HepG2 (cell line): ENCODE data around the gene CCT5. TPM values are rescaled to one million over a fixed set of nuclear protein-coding genes. Genes with fewer than 3 reads are reported as not detected.

Experiments used
- ATF7-NPFF ChIP-seq: sonication (generic); formaldehyde crosslinking; IDR thresholded peaks from 2 replicates; pipeline ENCODE4 v1.8.1; 2023; ENCODE audit warnings: mild to moderate bottlenecking, low read depth, missing genetic modification reagents, moderate library complexity
- BRF2 ChIP-seq: sonication (generic); formaldehyde crosslinking; IDR thresholded peaks from 2 replicates; pipeline ENCODE4 v1.8.1; 2022; ENCODE audit warnings: mild to moderate bottlenecking, missing genetic modification reagents
- CBFB ChIP-seq: sonication (generic); formaldehyde crosslinking; IDR thresholded peaks from 2 replicates; pipeline ENCODE4 v1.4.0; 2020; ENCODE audit warnings: missing genetic modification reagents
- FOXP4 ChIP-seq: sonication (generic); formaldehyde crosslinking; IDR thresholded peaks from 2 replicates; pipeline ENCODE4 v1.4.0; 2020; ENCODE audit warnings: missing genetic modification reagents
- GTF2F1 ChIP-seq: fragments of 150-350 bp; IDR thresholded peaks from 2 replicates; pipeline ENCODE4 v1.6.1; 2014; ENCODE audit warnings: low read length
- HHEX ChIP-seq: IDR thresholded peaks from 2 replicates; pipeline ENCODE4 v1.6.1; 2016; ENCODE audit warnings: control low read depth
- KAT7 ChIP-seq: IDR thresholded peaks from 2 replicates; pipeline ENCODE4 v1.6.1; 2018; ENCODE audit warnings: borderline replicate concordance, missing compliant biosample characterization
- LRRFIP1 ChIP-seq: sonication (generic); formaldehyde crosslinking; conservative IDR thresholded peaks from 2 replicates; pipeline ENCODE4 v1.4.0; 2020; ENCODE audit warnings: missing genetic modification reagents
- NFYC ChIP-seq: IDR thresholded peaks from 2 replicates; pipeline ENCODE4 v1.6.1; 2016; ENCODE audit warnings: missing genetic modification reagents, missing compliant biosample characterization
- NR2F2 ChIP-seq: IDR thresholded peaks from 2 replicates; pipeline ENCODE4 v1.6.1; 2012; ENCODE audit warnings: low read depth, inconsistent platforms, borderline replicate concordance
- NR3C1 ChIP-seq: sonication (generic); formaldehyde crosslinking; IDR thresholded peaks from 2 replicates; pipeline ENCODE4 v1.4.0; 2020; ENCODE audit warnings: missing genetic modification reagents
- SAP130 ChIP-seq: IDR thresholded peaks from 2 replicates; pipeline ENCODE4 v1.6.1; 2016; ENCODE audit warnings: low read depth
- TERF1 ChIP-seq: sonication (generic); formaldehyde crosslinking; IDR thresholded peaks from 2 replicates; pipeline ENCODE4 v1.8.0; 2022; ENCODE audit warnings: mild to moderate bottlenecking, missing genetic modification reagents, moderate library complexity
- TGIF2 ChIP-seq: IDR thresholded peaks from 2 replicates; pipeline ENCODE4 v1.6.1; 2016; ENCODE audit warnings: control low read depth, missing compliant biosample characterization
- ZNF281 ChIP-seq: sonication (generic); formaldehyde crosslinking; IDR thresholded peaks from 2 replicates; pipeline ENCODE4 v1.4.0; 2020; ENCODE audit warnings: missing genetic modification reagents, borderline replicate concordance
- ZNF33A ChIP-seq: sonication (generic); formaldehyde crosslinking; IDR thresholded peaks from 2 replicates; pipeline ENCODE4 v1.5.1; 2020; ENCODE audit warnings: missing genetic modification reagents, mild to moderate bottlenecking, moderate library complexity, borderline replicate concordance
- ZNF557 ChIP-seq: sonication (generic); formaldehyde crosslinking; IDR thresholded peaks from 2 replicates; pipeline ENCODE4 v1.4.0; 2020; ENCODE audit warnings: missing genetic modification reagents
- ZSCAN12 ChIP-seq: sonication (generic); formaldehyde crosslinking; IDR thresholded peaks from 2 replicates; pipeline ENCODE4 v1.9.0; 2021; ENCODE audit warnings: mild to moderate bottlenecking, missing genetic modification reagents
- polyA plus RNA-seq, 8 experiments: library from polyadenylated mRNA; depleted of rRNA in 3 of 8; stranded (reverse) in 7 of 8; unstranded in 1 of 8; fragments of >200 nt; fragmentation: Illumina TruSeq in 4 of 8; extraction: Trizol in 4 of 8; gene quantifications; 2 replicates each; pipeline versions ENCODE4 v1.2.1 to v1.2.3, GENCODE V29; 2011 to 2016; ENCODE audit warnings: low read depth in 4 of 8, missing spikeins in 1 of 8, mixed read lengths in 1 of 8; ENCODE audit not compliant: insufficient read depth in 1 of 8
- total RNA-seq, 5 experiments: library from RNA; depleted of rRNA; stranded (reverse); fragments of >200 nt; fragmentation: Illumina TruSeq; extraction: Trizol; gene quantifications; 2 replicates each; pipeline ENCODE4 v1.2.3, GENCODE V29; 2016; ENCODE audit warnings: low read depth in 1 of 5

CCT5 gene
- total and polyA plus RNA-seq, 2 of the 13 experiments (the other 11 are each of a cell fraction or from before 2014, with no cell fraction given) = 319 to 708 TPM

- peak; percentile 14; the same call in 1 of the 2 replicates for TF ChIP-seq ZNF281 (CRISPR knock-in tag)
- TF ChIP-seq NR2F2 = no peak
- no peak for TF ChIP-seq ZNF557
- peak; percentile 43; the same call in 1 of the 2 replicates for TF ChIP-seq ATF7-NPFF (CRISPR knock-in tag)
- TF ChIP-seq TERF1 = no peak; the same call in 1 of the 2 replicates
- TF ChIP-seq GTF2F1 = no peak
- no peak for TF ChIP-seq LRRFIP1
- no peak for TF ChIP-seq NR3C1 (CRISPR knock-in tag)
- 0 out of 2 replicates have a peak, but pooled peaks have one; percentile 59 for TF ChIP-seq TGIF2 (CRISPR knock-in tag)
- TF ChIP-seq SAP130 (CRISPR knock-in tag) = peak; percentile 93
- no peak; the same call in 1 of the 2 replicates for TF ChIP-seq FOXP4 (CRISPR knock-in tag)
- TF ChIP-seq ZSCAN12 = no peak
- TF ChIP-seq NFYC (CRISPR knock-in tag) = peak; percentile 31; the same call in 1 of the 2 replicates
- no peak for TF ChIP-seq HHEX (CRISPR knock-in tag)
- no peak for TF ChIP-seq BRF2
- TF ChIP-seq CBFB (CRISPR knock-in tag) = no peak
- TF ChIP-seq ZNF33A = no peak
- TF ChIP-seq KAT7 (CRISPR knock-in tag) = no peak; the same call in 1 of the 2 replicates
These were observed at the start of gene CCT5 (continued) for GRCh38 chr5:10249948-10250805.
